Measurements from ENCODE around the gene OR1M1. TPM values are rescaled to one million over a fixed set of nuclear protein-coding genes. Genes with fewer than 3 reads are reported as not detected.

Gene OR1M1
- total and polyA plus RNA-seq, 11 donors = not detected

DNA sequence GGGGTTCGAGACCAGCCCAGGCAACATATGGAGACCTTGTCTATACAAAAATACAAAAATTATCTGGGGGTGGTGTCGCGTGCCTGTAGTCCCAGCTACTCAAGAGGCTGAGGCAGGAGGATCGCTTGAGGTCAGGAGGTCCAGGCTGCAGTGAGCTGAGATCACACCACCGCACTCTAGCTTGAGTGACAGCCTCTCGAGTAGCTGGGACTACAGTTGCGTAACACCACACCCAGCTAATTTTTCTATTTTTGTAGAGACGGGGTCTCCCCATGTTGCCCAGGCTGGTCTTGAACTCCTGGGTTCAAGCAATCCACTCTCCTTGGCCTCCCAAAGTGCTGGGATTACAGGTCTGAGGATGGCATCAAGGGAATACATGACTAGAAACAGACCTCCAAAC lies 45.8 kb upstream of the OR1M1 start:
- TF ChIP-seq POLR2A (IDR thresholded peaks at IDR 0.05) = no peak
- TF ChIP-seq, protein P1, sequence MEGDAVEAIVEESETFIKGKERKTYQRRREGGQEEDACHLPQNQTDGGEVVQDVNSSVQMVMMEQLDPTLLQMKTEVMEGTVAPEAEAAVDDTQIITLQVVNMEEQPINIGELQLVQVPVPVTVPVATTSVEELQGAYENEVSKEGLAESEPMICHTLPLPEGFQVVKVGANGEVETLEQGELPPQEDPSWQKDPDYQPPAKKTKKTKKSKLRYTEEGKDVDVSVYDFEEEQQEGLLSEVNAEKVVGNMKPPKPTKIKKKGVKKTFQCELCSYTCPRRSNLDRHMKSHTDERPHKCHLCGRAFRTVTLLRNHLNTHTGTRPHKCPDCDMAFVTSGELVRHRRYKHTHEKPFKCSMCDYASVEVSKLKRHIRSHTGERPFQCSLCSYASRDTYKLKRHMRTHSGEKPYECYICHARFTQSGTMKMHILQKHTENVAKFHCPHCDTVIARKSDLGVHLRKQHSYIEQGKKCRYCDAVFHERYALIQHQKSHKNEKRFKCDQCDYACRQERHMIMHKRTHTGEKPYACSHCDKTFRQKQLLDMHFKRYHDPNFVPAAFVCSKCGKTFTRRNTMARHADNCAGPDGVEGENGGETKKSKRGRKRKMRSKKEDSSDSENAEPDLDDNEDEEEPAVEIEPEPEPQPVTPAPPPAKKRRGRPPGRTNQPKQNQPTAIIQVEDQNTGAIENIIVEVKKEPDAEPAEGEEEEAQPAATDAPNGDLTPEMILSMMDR (IDR thresholded peaks at IDR 0.05) = no peak
- intact Hi-C loops (cut with DNase I) = no loop called here
- Histone ChIP-seq H3K4me3 (no peak overlapping the region), H3K9me3 (no peaks in the 10 kb centered on the region), H3K36me3 (no peaks in the 10 kb centered on the region), H3K27ac (no peak overlapping the region), H3K27me3 (peaks cover 0 to 10% (median 0%) of the 10 kb centered on the region in 9 donors), H3K4me1 (no peaks in the 10 kb centered on the region)
- WGBS, 4 donors = 82 to 86% (median 84%) methylated on average over 8 of the region's 8 CpGs
- ATAC-seq = no peak
- DNase-seq = no peak

- H3K36me3 ChIP-seq = no peaks in the 10 kb centered on the region
- H3K27me3 ChIP-seq = peaks cover 0 to 22% (median 0%) of the 10 kb centered on the region in 9 donors
- no peak for DNase-seq
- no peak overlapping the region for H3K4me3 ChIP-seq
- no peaks in the 10 kb centered on the region for H3K4me1 ChIP-seq
- H3K27ac ChIP-seq = no peak overlapping the region
- intact Hi-C loops (cut with DNase I) = no loop called here
- H3K9me3 ChIP-seq = no peaks in the 10 kb centered on the region
- no peak for TF ChIP-seq POLR2A (IDR thresholded peaks at IDR 0.05)
- TF ChIP-seq, protein P1 (IDR thresholded peaks at IDR 0.05) = no peak
- WGBS, 4 donors = 83 to 90% (median 87%) methylated on average over 5 of the region's 5 CpGs
- no peak for ATAC-seq
These were observed 43.3 kb upstream of the OR1M1 start for GRCh38 chr19:9043524-9043923.

DNA sequence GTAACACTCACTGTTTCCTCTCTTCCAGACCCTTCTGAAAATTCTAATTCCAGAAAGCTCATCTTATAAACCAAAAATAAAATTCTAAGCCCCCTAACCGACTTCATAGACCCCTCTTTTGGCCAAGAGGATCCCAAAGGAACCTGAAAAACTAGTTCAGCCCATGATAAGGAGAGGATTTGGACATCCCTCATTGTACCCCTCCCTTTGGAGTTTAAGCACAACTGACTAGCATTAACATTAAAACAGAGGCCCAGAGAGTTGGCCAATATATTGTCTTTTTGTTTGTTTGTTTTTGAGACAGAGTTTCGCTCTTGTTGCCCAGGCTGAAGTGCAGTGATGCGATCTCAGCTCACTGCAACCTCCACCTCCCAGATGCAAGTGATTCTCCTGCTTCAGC lies 42.4 kb upstream of the OR1M1 start:
- H3K4me3 ChIP-seq = no peak overlapping the region
- ATAC-seq (no peak), DNase-seq (no peak)
- H3K27ac ChIP-seq = no peak overlapping the region
- no peaks in the 10 kb centered on the region for H3K36me3 ChIP-seq
- no peaks in the 10 kb centered on the region for H3K9me3 ChIP-seq
- no peaks in the 10 kb centered on the region for H3K4me1 ChIP-seq
- intact Hi-C loops (cut with DNase I) = no loop called here
- peaks cover 0 to 20% (median 0%) of the 10 kb centered on the region in 9 donors for H3K27me3 ChIP-seq
- 72 to 77% (median 74%) methylated on average over 3 of the region's 3 CpGs for WGBS, 4 donors
- TF ChIP-seq, protein P1 (IDR thresholded peaks at IDR 0.05) = no peak
- TF ChIP-seq POLR2A (IDR thresholded peaks at IDR 0.05) = no peak

- Histone ChIP-seq H3K27ac (no peak overlapping the region), H3K4me3 (no peak overlapping the region), H3K27me3 (peaks cover 0 to 20% (median 0%) of the 10 kb centered on the region in 9 donors), H3K9me3 (no peaks in the 10 kb centered on the region), H3K36me3 (no peaks in the 10 kb centered on the region), H3K4me1 (no peaks in the 10 kb centered on the region)
- DNase-seq = no peak
- TF ChIP-seq POLR2A (IDR thresholded peaks at IDR 0.05) = no peak
- TF ChIP-seq, protein P1 (IDR thresholded peaks at IDR 0.05) = no peak
- 50 to 59% (median 51%) methylated on average over 4 of the region's 4 CpGs for WGBS, 4 donors
- no peak for ATAC-seq
- intact Hi-C loops (cut with DNase I) = no loop called here
These were observed 40.2 kb upstream of the OR1M1 start for GRCh38 chr19:9046694-9047093.

Data from heart left ventricle (tissue), 16 donors.